GM12891 (cell line): ENCODE data around the gene UBQLN4.
"Not testable (repeated sequence)": the region's sequence is repeated elsewhere in the genome, so short reads cannot be mapped to it uniquely, and the experiment has no call there.

Experiments used
- DNase-seq: peaks from one replicate; pipeline ENCODE4 v3.0.0; 2011; ENCODE audit warnings: low spot score; ENCODE audit not compliant: insufficient read length
- FAIRE-seq: peaks from 2 replicates; lab custom pipeline; 2011; peaks lifted over from hg19 to GRCh38; lab: Jason Lieb, UNC
- PAX5 ChIP-seq: IDR thresholded peaks from 2 replicates; pipeline ENCODE4 v1.6.1; 2011; ENCODE audit warnings: low read length, moderate library complexity, mild to moderate bottlenecking; ENCODE audit not compliant: insufficient read depth, severe bottlenecking
- POLR2A ChIP-seq: IDR thresholded peaks from 2 replicates; pipeline ENCODE4 v1.6.1; 2011; ENCODE audit warnings: low read depth, low read length, control low read depth
- POLR2AphosphoS5 ChIP-seq: IDR thresholded peaks from 2 replicates; pipeline ENCODE4 v1.6.1; 2011; ENCODE audit warnings: low read depth, low read length, control low read depth
- POU2F2 ChIP-seq: IDR thresholded peaks from 2 replicates; pipeline ENCODE4 v1.6.1; 2011; ENCODE audit warnings: low read depth, mild to moderate bottlenecking, control low read depth, low read length, moderate library complexity
- SPI1 ChIP-seq: IDR thresholded peaks from 2 replicates; pipeline ENCODE4 v1.6.1; 2011; ENCODE audit warnings: low read depth, low read length, control low read depth
- TAF1 ChIP-seq: IDR thresholded peaks from 2 replicates; pipeline ENCODE4 v1.6.1; 2011; ENCODE audit warnings: low read depth, low read length, control low read depth

The UBQLN4 gene

GRCh38 chr1:156050376-156050775 is 3.2 kb downstream of the UBQLN4 start:
- TF ChIP-seq POU2F2, result no peak
- DNase-seq (no peak), FAIRE-seq (no peak)

- no peak for TF ChIP-seq POLR2A
- no peak for TF ChIP-seq PAX5
- no peak for TF ChIP-seq SPI1
- no peak for TF ChIP-seq POU2F2
- no peak for TF ChIP-seq POLR2AphosphoS5
- no peak for TF ChIP-seq TAF1
- FAIRE-seq (no peak), DNase-seq (no peak)
Observed at GRCh38 chr1:156048663-156049258, 4.8 kb downstream of the UBQLN4 start.

GRCh38 chr1:156045076-156045475 is 8.5 kb downstream of the UBQLN4 start:
- TF ChIP-seq SPI1 (no peak), PAX5 (no peak), POLR2A (no peak), TAF1 (no peak), POLR2AphosphoS5 (no peak), POU2F2 (no peak)
- DNase-seq (no peak), FAIRE-seq (no peak)

GRCh38 chr1:156042828-156043227 is 10.8 kb downstream of the UBQLN4 start:
- DNase-seq (no peak), FAIRE-seq (no peak)
- TF ChIP-seq POLR2A, result no peak
- no peak for TF ChIP-seq PAX5
- no peak for TF ChIP-seq POU2F2
- TF ChIP-seq POLR2AphosphoS5, result no peak
- no peak for TF ChIP-seq TAF1
- TF ChIP-seq SPI1, result no peak

- DNase-seq, FAIRE-seq: not testable (repeated sequence)
Observed at GRCh38 chr1:156034991-156035390, 18.6 kb downstream of the UBQLN4 start.

- TF ChIP-seq POU2F2 (no peak), PAX5 (no peak), TAF1 (no peak), POLR2AphosphoS5 (no peak), SPI1 (no peak), POLR2A (no peak)
- FAIRE-seq, result no peak
- no peak for DNase-seq
Observed at GRCh38 chr1:156033011-156033410, 20.6 kb downstream of the UBQLN4 start.

GRCh38 chr1:156026588-156026987 is 27.0 kb downstream of the UBQLN4 start:
- no peak for TF ChIP-seq TAF1
- no peak for TF ChIP-seq POU2F2
- no peak for TF ChIP-seq POLR2AphosphoS5
- no peak for TF ChIP-seq SPI1
- TF ChIP-seq PAX5, result no peak
- TF ChIP-seq POLR2A, result no peak
- FAIRE-seq (no peak), DNase-seq (no peak)

GRCh38 chr1:156025876-156026275 is 27.7 kb downstream of the UBQLN4 start:
- peak; percentile 30 for DNase-seq
- TF ChIP-seq SPI1 (no peak), POU2F2 (no peak), POLR2A (no peak), PAX5 (no peak), POLR2AphosphoS5 (no peak), TAF1 (no peak)
- peak; percentile 56 for FAIRE-seq

GRCh38 chr1:156024801-156025200 is 28.8 kb downstream of the UBQLN4 start:
- no peak for FAIRE-seq
- DNase-seq, result no peak
- no peak for TF ChIP-seq SPI1
- TF ChIP-seq POU2F2, result no peak

GRCh38 chr1:156021954-156022353 is 31.6 kb downstream of the UBQLN4 start:
- DNase-seq, result no peak
- FAIRE-seq, result no peak
- TF ChIP-seq PAX5 (no peak), TAF1 (no peak), POLR2AphosphoS5 (no peak), SPI1 (no peak), POLR2A (no peak), POU2F2 (no peak)

- DNase-seq (no peak), FAIRE-seq (no peak)
- TF ChIP-seq SPI1 (no peak), PAX5 (no peak), POLR2AphosphoS5 (no peak), POU2F2 (no peak), TAF1 (no peak), POLR2A (no peak)
Observed at GRCh38 chr1:156021093-156021428, 32.5 kb downstream of the UBQLN4 start.
